DMS79 treated with DMSO at 0.1 percent for 48 hours (cell line): ENCODE measurements around the gene HSD17B10.
A peak's percentile ranks its signal among the peaks of the same experiment; 100 is the strongest.
"Not testable (repeated sequence)": the region's sequence is repeated elsewhere in the genome, so short reads cannot be mapped to it uniquely, and the experiment has no call there.

Experiments used
- DNase-seq: peaks from one replicate; lab custom pipeline; 2025; lab: John Stamatoyannopoulos, UW

HSD17B10 gene

DNA sequence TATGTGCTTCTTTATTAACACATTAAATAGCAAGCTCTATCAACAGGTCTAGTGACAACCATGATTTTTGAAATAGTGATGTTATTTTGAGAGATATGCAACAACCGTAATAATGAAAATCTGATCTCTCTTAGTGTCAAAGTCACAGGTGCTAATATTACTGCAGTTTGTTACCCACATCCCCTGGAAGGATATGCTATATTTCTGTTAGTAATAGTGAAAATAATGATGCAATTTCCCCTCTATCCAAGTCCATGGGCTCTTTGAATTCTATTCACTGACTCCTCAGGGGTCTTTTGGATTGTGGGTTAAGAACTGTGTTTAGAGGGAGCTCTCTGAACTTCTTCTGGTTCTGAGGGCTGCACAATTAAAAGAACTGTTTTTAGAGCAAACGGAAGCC, 3.0 kb upstream of the HSD17B10 start:
- DNase-seq = no peak

DNA sequence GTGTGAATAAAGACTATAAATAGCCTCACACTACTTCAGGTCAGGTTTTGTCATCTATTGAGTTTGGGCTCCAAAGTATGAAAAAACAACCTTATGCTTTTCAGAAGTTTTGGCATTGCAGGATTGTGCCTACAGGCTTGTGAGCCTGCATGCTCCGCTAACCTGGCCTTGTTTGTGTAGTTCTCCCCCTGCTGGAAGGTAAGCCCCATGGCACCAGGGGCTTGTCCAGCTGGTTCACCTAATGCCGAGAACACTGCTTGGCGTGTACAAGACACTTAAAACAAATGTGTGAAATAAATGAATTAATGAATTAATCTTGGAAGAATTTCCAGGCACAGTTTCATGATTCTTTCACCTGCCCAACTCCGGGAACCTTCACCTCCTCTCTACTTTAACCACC, 1.8 kb upstream of the HSD17B10 start:
- DNase-seq = peak; percentile 13

DNA sequence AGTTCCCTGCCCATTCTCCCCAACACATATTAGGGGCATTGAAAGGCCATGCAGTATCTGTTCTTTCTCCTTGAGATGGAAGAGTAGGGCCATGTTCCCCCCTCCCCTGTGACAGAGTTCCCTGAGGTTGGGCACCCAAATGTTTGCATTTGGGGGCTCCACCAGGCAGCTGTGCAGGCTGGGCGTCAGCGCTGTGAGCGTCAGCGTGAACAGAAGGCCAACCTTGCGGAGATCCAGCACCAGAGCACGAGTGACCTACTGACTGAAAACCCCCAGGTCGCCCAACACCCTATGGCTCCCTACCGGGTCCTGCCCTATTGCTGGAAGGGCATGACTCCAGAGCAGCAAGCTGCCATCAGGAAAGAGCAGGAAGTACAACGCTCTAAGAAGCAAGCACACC, 3.9 kb downstream of the HSD17B10 start:
- no peak for DNase-seq

DNA sequence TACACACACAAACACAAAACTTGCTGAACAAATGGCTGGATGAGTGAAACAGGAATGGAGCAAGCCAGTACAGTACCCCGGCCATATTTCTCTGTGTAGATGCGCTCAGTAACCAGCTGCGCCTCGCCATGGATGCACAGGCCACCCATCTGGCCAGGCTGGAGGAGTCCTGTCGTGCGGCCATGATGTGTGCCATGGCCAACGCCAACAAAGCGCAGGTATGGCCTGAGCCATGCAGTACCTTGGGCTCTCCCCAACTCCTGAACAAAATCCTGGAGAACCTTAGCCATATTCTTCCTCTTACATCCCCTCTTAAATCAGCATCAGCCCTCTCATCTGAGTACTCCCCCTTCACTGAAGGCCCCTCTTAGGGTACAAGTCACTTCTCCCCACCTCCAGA, 4.4 kb downstream of the HSD17B10 start:
- DNase-seq = no peak

DNA sequence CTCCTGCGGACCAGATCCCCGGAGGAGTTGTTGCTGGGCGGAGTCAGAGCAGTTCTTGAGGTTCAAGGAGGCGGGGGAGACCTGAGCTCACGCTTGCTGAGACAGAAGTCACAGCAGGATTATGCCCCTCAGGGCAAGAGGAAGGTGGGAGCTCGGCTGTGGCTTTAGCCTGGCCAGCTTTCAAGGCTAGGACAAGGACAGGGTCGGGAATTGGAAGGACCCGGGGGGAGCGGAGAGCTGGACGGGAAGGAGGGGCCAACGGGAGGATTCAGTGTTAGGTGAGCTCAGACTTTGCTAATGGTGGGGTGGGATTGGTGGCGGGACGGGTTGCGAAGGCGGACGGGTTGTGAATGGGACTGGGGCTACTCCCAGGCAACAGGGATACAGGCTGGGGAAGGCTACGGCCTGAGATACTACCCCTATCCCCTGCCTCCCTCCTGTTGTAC, 11.3 kb downstream of the HSD17B10 start, which contains the start of gene RIBC1:
TSS of gene RIBC1 (plus strand) at position 13 of the 446 bp plus-strand sequence. CDS start 3,404 bp downstream, outside the sequence.
- DNase-seq = no peak

DNA sequence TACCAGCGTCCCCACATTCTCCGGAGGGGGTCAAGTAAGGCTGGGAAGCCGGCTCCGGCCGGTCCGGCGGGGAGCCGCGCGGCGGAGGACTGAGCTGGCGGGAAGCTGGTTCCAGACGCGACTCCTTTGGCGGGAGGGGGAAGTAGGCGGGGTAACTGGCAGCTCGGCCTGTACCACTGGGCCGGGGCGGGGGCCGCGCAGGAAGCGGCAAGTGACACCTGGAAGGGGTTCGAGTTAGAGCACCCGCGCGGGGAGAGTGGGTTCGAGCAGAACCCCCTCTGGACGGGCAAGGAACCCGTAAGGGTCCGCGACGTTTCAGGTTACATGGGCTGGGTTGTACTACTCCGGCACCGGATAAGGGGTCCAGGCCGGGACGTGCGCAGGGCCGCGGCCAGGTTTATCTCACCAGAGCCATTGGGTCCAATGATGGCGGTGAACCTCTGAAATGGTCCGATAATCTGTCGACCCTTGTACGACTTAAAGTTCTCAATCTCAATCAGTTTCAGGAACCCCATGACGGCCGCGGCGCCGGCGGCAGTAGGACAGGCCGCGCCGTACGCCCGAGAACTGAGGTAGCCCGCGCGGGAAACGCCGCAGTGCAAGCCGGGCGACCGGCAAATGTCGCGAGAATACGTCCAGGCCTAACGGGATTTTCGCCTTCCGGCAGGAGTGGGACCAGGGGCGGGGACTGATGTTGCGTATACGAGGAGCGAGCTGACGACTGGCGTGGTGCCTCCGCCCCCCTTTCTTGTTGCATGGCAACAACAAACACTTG, 11.9 kb downstream of the HSD17B10 start, which contains the start of gene SMC1A:
TSS of gene SMC1A (minus strand) at position 569 of the 775 bp plus-strand sequence. CDS start at position 515, 54 bp downstream.
- DNase-seq = peak; percentile 78

DNA sequence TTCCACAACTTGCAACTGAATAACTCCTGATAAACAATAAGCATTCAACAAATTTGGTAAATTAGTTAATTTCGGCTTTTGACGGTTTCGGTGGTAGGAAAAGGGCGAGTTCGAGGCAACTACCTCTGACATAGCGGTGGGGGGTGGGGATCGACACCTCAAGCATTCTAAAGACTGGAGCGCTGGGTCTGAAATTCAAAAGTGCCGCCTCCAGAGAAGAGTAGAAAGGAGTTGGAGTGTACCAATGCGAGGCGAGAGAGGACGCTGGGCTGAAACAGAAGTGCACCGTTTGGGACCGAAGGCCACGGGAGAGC, 12.4 kb downstream of the HSD17B10 start:
- DNase-seq = peak; percentile 48

DNA sequence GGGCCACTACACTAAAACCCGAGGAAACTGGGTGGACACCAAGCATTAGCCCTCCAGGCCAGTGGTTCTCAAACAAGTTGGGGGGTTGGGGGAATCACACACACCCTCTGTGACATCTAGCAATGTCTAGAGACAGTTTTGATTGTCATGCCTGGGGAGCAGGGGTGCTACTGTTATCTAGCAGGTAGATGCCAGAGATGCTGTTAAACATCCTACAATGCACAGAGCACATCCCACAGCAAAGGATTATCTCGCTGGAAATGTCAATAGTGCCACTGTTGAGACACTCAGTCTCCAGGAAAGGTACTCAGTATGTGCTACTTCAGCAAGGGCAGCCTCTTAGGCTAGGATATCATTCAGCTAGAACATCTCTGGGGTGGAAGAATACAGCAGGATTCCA, 13.0 kb downstream of the HSD17B10 start:
- no peak for DNase-seq

DNA sequence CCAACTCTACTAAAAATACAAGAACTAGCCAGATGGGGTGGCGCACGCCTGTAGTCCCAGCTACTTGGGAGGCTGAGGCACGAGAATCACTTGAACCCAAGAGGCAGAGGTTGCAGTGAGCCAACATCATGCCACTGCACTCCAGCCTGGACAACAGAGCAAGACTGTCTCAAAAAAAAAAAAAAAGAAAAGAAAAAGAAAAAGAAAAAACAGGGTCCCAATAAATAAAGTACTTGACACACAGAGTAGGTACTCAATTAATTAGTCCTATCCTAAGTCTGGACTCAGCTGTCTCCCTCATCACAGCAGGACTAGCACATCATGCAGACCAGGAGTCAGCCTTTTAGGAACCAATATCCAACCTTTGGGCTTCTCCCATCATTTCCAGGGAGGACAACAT, 13.8 kb downstream of the HSD17B10 start:
- not testable (repeated sequence) for DNase-seq

DNA sequence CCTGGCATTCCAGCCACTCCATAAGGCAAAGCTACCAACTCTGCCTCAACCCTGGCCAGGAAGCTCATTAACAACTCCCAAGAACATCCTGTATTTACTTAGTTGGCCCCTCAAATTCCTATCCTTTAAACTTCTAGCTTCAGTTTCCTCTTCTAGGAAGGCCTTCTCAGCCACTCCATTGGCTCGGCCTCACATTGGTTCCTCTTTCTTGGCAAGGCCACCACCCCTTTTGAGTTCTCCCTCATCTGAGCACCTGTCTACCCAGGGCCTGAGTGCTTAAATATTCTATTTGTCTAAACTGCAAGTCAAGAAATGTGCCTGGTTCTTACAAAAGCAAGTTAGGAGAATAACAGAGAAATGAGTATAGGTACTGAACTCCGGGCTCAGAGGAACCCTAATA, 21.7 kb downstream of the HSD17B10 start:
- DNase-seq = no peak

DNA sequence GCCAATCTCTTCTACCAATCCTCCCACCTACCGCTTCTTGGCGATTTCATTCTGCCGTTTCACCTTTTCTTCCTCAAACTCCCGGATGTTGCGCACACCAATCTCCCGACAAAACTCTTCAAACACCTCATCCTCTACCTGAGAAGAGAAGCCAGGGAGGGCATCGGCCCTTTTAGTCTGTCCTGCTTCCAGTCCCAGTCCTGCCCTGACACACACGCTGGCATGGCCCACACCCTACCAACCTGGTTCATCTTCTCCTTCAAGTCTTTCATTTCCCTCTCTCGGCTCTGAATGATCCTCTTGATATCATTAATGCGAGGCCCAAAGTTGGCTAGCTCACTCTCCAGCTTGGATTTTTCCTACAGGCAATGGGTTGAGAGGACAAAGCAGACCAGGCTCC, 30.6 kb downstream of the HSD17B10 start:
- DNase-seq = no peak

DNA sequence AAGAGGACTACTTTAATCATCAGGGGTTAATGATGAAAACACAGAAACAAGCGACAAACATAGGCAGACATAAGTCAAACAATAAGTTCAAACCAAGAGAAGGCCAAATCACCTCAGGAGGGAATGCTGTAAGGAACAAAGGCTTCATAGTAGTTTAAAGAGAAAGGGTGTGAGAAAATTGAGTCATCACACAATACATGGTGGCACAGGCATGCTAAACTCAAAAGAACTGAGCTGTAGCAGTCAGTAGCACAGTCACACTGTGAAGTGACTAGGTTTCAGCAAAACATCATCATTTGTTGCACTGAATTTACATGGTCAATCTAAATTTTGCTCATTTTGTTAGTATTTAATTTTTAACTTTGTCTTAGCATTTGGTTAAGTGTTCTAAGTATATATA, 36.0 kb downstream of the HSD17B10 start:
- DNase-seq = no peak

DNA sequence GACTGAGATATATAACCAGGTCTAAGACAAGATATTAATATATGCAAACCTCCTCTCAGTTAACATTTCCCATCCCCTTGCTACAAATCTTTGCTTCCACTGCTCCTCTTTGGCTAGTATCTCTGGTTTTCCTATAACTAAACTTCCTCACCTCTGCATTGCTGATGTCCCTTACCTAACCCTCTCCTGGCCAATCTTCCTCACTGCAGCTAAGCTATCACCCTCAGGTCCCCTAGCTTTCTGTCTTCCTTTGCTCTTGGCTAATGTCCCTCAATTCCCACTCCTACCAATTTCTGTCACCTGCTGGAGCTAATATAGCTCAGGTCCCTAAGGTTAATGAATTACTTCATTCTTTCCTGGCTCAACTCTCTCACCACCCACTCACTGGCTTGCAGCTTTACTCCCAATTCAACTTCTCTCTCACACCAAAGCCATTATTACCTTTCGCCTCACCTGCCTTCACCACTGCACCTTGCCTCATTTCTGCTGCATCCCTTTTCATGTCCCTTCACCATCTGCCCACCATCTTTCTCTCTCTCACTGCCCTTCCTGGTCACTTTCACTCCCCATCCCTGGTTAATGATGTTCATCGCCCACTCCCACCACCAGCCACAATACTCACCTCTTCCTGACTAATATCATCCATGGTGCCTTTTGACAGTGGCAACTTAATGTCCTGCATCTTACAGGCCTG, 38.4 kb downstream of the HSD17B10 start:
- DNase-seq = no peak

DNA sequence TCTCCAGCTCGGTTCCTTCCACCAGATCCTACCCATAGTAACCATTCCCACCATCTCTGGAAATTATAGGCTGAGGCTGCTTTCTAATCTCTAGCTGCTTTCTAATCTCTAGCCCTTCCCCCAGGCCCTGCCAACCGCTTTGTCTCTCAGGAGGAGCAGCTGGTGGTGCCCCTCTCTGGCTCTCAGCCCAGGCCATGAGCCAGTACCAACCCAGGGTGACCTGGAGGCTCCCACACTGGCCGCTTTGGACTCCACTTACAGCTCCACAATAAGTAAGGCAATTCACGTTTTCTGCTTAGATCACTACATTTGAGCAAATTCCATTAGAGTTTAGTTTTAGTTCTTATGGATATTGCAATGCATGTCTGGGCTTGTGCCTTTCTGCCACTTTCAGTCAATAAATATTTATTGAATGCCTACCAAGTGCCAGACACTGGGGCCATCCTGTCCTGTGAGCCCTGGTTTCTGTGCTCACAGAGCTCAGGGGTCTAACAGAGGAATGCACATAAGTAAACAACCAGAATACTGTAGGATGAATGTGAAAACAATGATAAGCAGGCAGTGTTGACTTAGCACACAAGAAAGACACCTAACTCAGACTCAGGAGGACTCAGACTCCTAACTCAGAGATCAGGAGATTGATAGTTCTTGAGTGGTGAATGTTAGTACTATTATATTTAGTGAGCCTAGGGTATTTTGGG, 50.6 kb downstream of the HSD17B10 start:
- no peak for DNase-seq
